HFFc6 (cell line): ENCODE results near the gene THPO. TPM values are rescaled to one million over a fixed set of nuclear protein-coding genes. Genes with fewer than 3 reads are reported as not detected.
A peak's percentile ranks its signal among the peaks of the same experiment; 100 is the strongest.

Experiments used
- DNase-seq: peaks from one replicate; pipeline ENCODE4 v3.0.0-alpha.2; 2018
- H3K27ac Mint-ChIP-seq: 2 replicates; pipeline ENCODE4 v1.8.0; 2020; ENCODE audit warnings: mild to moderate bottlenecking, mixed read lengths
- H3K27me3 Mint-ChIP-seq: 2 replicates; pipeline ENCODE4 v1.8.0; 2021; ENCODE audit warnings: mild to moderate bottlenecking, moderate library complexity, mixed read lengths; ENCODE audit not compliant: insufficient read depth
- H3K36me3 Mint-ChIP-seq: 2 replicates; pipeline ENCODE4 v1.8.0; 2021; ENCODE audit warnings: low read depth, mixed read lengths
- H3K4me1 Mint-ChIP-seq: 2 replicates; pipeline ENCODE4 v1.8.0; 2020; ENCODE audit warnings: low read depth, mixed read lengths
- H3K4me3 Mint-ChIP-seq: 2 replicates; pipeline ENCODE4 v1.8.0; 2020; ENCODE audit warnings: mild to moderate bottlenecking, moderate library complexity, mixed read lengths
- H3K9me3 Mint-ChIP-seq: 2 replicates; pipeline ENCODE4 v1.8.0; 2020; ENCODE audit warnings: mild to moderate bottlenecking, mixed read lengths
- total RNA-seq, 6 experiments: library from RNA; stranded (reverse); fragmentation: NEBNext Ultra II Directional; extraction: Animal tissue kit (Norgen Biotek cat#: 25700); gene quantifications; 2 replicates in 1 of 6; 3 replicates in 5 of 6; pipeline ENCODE4 v1.2.3, GENCODE V29; 2021
- TF ChIP-seq, protein P1 (sequence below): fragments of 200-600 bp; sonication (generic); IDR thresholded peaks from 2 replicates; pipeline ENCODE4 v1.5.0; 2021; ENCODE audit warnings: antibody characterized with exemption, mild to moderate bottlenecking

THPO gene
- total RNA-seq, 6 experiments from 2014 or later, result not detected

DNA sequence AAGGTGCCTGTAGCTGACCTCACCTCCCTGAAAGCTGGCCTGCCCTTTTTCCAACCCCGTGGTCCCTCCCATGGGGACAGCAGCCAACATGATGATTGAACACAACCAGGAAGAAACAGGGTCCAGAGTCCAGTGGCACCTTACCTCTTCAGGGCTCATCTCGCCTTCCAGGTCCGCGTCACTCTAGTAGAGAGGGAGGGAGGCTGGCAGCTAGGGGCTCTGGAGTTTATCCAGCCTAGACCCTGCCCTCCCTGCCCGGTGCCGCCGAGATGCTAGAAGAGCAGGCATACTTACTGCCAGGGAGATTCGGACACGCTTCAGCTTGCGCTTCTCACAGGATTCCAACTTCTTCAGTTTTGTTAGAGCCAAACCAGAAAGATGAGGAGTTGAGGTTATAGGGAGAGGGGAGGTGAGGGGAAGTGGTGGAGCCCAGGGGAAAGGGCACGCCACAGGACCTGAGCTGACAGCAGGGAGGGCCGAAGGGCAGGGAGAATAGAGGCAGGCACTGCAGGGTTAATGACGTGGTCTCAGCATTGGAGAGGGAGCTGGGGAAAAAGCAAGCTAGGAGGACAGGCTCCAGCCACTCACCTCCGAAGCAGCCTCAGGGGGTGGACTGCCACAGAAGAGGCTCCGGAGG, 25.7 kb downstream of the THPO start:
- H3K27ac Mint-ChIP-seq, result no peak overlapping the region
- DNase-seq, result no peak
- peaks cover 20% of the 10 kb centered on the region for H3K4me1 Mint-ChIP-seq
- TF ChIP-seq, protein P1, sequence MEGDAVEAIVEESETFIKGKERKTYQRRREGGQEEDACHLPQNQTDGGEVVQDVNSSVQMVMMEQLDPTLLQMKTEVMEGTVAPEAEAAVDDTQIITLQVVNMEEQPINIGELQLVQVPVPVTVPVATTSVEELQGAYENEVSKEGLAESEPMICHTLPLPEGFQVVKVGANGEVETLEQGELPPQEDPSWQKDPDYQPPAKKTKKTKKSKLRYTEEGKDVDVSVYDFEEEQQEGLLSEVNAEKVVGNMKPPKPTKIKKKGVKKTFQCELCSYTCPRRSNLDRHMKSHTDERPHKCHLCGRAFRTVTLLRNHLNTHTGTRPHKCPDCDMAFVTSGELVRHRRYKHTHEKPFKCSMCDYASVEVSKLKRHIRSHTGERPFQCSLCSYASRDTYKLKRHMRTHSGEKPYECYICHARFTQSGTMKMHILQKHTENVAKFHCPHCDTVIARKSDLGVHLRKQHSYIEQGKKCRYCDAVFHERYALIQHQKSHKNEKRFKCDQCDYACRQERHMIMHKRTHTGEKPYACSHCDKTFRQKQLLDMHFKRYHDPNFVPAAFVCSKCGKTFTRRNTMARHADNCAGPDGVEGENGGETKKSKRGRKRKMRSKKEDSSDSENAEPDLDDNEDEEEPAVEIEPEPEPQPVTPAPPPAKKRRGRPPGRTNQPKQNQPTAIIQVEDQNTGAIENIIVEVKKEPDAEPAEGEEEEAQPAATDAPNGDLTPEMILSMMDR, result no peak
- peaks cover 3% of the 10 kb centered on the region for H3K27me3 Mint-ChIP-seq
- H3K4me3 Mint-ChIP-seq, result no peak overlapping the region
- H3K36me3 Mint-ChIP-seq, result peaks cover 13% of the 10 kb centered on the region; the same call in 1 of the 2 replicates
- H3K9me3 Mint-ChIP-seq, result no peaks in the 10 kb centered on the region

GRCh38 chr3:184351511-184352148, 26.4 kb downstream of the THPO start:
- Mint-ChIP-seq H3K4me3 (no peak overlapping the region), H3K27ac (no peak overlapping the region)
- no peak for DNase-seq

DNA sequence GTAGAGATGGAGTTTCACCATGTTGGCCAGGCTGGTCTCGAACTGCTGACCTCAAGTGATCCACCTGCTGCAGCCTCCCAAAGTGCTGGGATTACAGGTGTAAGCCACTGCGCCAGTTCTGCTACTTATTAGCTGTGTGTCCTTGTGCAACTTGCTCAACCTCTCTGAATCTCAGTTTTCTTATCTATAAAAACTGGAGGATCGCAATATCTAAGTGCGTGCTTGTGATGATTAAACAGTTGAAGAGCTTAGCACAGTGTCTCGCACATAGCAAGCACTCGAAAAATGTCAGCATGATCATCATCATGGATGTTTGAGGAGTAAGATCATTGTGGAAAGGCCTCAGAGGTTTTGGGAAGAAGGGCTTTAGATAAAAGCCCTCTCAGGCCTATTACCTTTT, 27.4 kb downstream of the THPO start:
- no peak for DNase-seq
- no peak overlapping the region for H3K4me3 Mint-ChIP-seq
- TF ChIP-seq, protein P1, result no peak
- H3K27ac Mint-ChIP-seq, result no peak overlapping the region
- peaks cover 1% of the 10 kb centered on the region for H3K27me3 Mint-ChIP-seq
- peaks cover 16% of the 10 kb centered on the region; the same call in 1 of the 2 replicates for H3K36me3 Mint-ChIP-seq
- no peaks in the 10 kb centered on the region for H3K9me3 Mint-ChIP-seq
- peaks cover 20% of the 10 kb centered on the region for H3K4me1 Mint-ChIP-seq

More at GRCh38 chr3:184351511-184352148, 26.4 kb downstream of the THPO start:
- Mint-ChIP-seq H3K9me3 (no peaks in the 10 kb centered on the region), H3K4me1 (peaks cover 20% of the 10 kb centered on the region), H3K36me3 (peaks cover 13% of the 10 kb centered on the region; the same call in 1 of the 2 replicates), H3K27me3 (peaks cover 3% of the 10 kb centered on the region)
- TF ChIP-seq, protein P1, result no peak

GRCh38 chr3:184349563-184350470, 28.2 kb downstream of the THPO start:
- H3K27ac Mint-ChIP-seq, result no peak overlapping the region
- TF ChIP-seq, protein P1, result no peak
- no peak overlapping the region for H3K4me3 Mint-ChIP-seq
- peaks cover 5% of the 10 kb centered on the region for H3K27me3 Mint-ChIP-seq
- H3K36me3 Mint-ChIP-seq, result peaks cover 15% of the 10 kb centered on the region; the same call in 1 of the 2 replicates
- no peaks in the 10 kb centered on the region for H3K9me3 Mint-ChIP-seq
- H3K4me1 Mint-ChIP-seq, result peaks cover 17% of the 10 kb centered on the region
- DNase-seq, result no peak

- H3K4me3 Mint-ChIP-seq, result no peak overlapping the region
- TF ChIP-seq, protein P1, result no peak
- peak overlapping the region; percentile 25; the same call in 1 of the 2 replicates for H3K27ac Mint-ChIP-seq
- peaks cover 26% of the 10 kb centered on the region for H3K4me1 Mint-ChIP-seq
- peaks cover 4% of the 10 kb centered on the region for H3K27me3 Mint-ChIP-seq
- peaks cover 15% of the 10 kb centered on the region; the same call in 1 of the 2 replicates for H3K36me3 Mint-ChIP-seq
- H3K9me3 Mint-ChIP-seq, result no peaks in the 10 kb centered on the region
- DNase-seq, result no peak
Observed at GRCh38 chr3:184348057-184348382, 30.0 kb downstream of the THPO start.
